Measurements from ENCODE around the gene PAPOLB. TPM values are rescaled to one million over a fixed set of nuclear protein-coding genes. Genes with fewer than 3 reads are reported as not detected.

PAPOLB gene
- total and polyA plus RNA-seq, 2 of the 8 experiments (the other 6 are each of a cell fraction or from before 2014, with no cell fraction given) = 0.02 to 0.15 TPM

GRCh38 chr7:4841007-4841784 is 20.6 kb downstream of the PAPOLB start:
- ChIA-PET POLR2A (ENCODE audit: partially characterized antibody) (no interaction called here), CTCF (ENCODE audit: partially characterized antibody) (interaction anchor here (5.4 to 5.8 kb wide), 2 partner anchors 10 to 43 kb away, joined by 39 to 51 read pairs; partner anchors contain the start of gene RADIL)
- no peak overlapping the region for H3K27ac ChIP-seq (ENCODE audit: low read depth, low read length)
- H2AFZ ChIP-seq (ENCODE audit: low read length) = no peak overlapping the region
- H4K5ac ChIP-seq (ENCODE audit: insufficient read length, low read depth, low read length) = no peak overlapping the region
- H3K9ac ChIP-seq (replicated peaks in 1 of 4; ENCODE audit: extremely low read depth in 1 of 4, low read depth in 3 of 4, low read length in 3 of 4) = no peak overlapping the region
- no peak overlapping the region for H2BK12ac ChIP-seq (ENCODE audit: low read depth, low read length)
- no peak overlapping the region for H3K23ac ChIP-seq (ENCODE audit: insufficient read length)
- no peak overlapping the region for H3K56ac ChIP-seq (replicated peaks; ENCODE audit: insufficient read length, low read depth, low read length)
- no peak overlapping the region for H2BK15ac ChIP-seq (ENCODE audit: low read length)
- WGBS, 2 experiments (ENCODE audit: extremely low coverage in 1 of 2, insufficient coverage in 1 of 2, insufficient read length in 1 of 2, insufficient replicate concordance in 2 of 2, low coverage in 1 of 2, low lambda C conversion rate in 2 of 2, missing lambda C conversion rate in 1 of 2) = 89% methylated on average over 17 of the region's 17 CpGs; no CpG with 5 or more reads in 1 of the 2 experiments
- no peaks in the 10 kb centered on the region for H3K27me3 ChIP-seq (replicated peaks in 1 of 4; ENCODE audit: control insufficient read depth in 3 of 4, extremely low read depth in 1 of 4, insufficient read depth in 3 of 4, low read length in 3 of 4)
- H3K18ac ChIP-seq (ENCODE audit: extremely low read depth, low read length) = no peak overlapping the region
- FAIRE-seq (no peak), DNase-seq (ENCODE audit: low read depth in 1 of 2, low spot score in 2 of 2) (peak in 1 of 2 experiments; percentile 43)
- no peaks in the 10 kb centered on the region for H3K79me1 ChIP-seq (ENCODE audit: low read depth, low read length)
- no peak overlapping the region for H4K8ac ChIP-seq (ENCODE audit: extremely low read depth, insufficient read depth, low read length)
- H3K14ac ChIP-seq (ENCODE audit: insufficient read length) = no peak overlapping the region
- H3K4me1 ChIP-seq (replicated peaks in 1 of 4; ENCODE audit: control insufficient read depth in 3 of 4, insufficient read depth in 4 of 4, low read length in 3 of 4) = peaks cover 0 to 4% (median 0%) of the 10 kb centered on the region in 4 experiments; a peak in 1 of 7 replicates
- no peak overlapping the region for H2BK120ac ChIP-seq (replicated peaks; ENCODE audit: low read depth, low read length)
- H4K91ac ChIP-seq (replicated peaks; ENCODE audit: insufficient read length, low read length) = no peak overlapping the region
- H3K4me3 ChIP-seq (ENCODE audit: extremely low read depth in 1 of 4, insufficient read depth in 2 of 4, low read depth in 3 of 4, low read length in 4 of 4) = no peak overlapping the region
- H2AK5ac ChIP-seq (ENCODE audit: low read depth, low read length) = no peak overlapping the region
- H3K9me3 ChIP-seq (ENCODE audit: insufficient read depth in 2 of 2, low read depth in 1 of 2, low read length in 1 of 2) = no peaks in the 10 kb centered on the region
- no peak overlapping the region for H3K4me2 ChIP-seq (ENCODE audit: insufficient read depth in 1 of 2, low read depth in 2 of 2, low read length in 2 of 2)
- H2BK20ac ChIP-seq (ENCODE audit: low read length) = no peak overlapping the region
- H2BK5ac ChIP-seq (ENCODE audit: low read depth, low read length) = no peak overlapping the region
- peaks cover 0 to 6% of the 10 kb centered on the region in 2 experiments for H4K20me1 ChIP-seq (replicated peaks in 1 of 2; ENCODE audit: control insufficient read depth in 1 of 2, insufficient read depth in 2 of 2, low read length in 2 of 2)
- H3K79me2 ChIP-seq (ENCODE audit: control insufficient read depth in 1 of 2, insufficient read depth in 2 of 2, low read length in 2 of 2) = no peaks in the 10 kb centered on the region
- H3K23me2 ChIP-seq (ENCODE audit: low read depth, low read length) = peaks cover 2% of the 10 kb centered on the region; the same call in 1 of the 2 replicates
- no peaks in the 10 kb centered on the region for H3K36me3 ChIP-seq (ENCODE audit: control insufficient read depth in 2 of 4, insufficient read depth in 4 of 4, low read length in 3 of 4)
- no peak overlapping the region for H3K4ac ChIP-seq (replicated peaks; ENCODE audit: insufficient read length, low read depth, low read length)
- TF ChIP-seq BACH1 (IDR thresholded peaks at IDR 0.05; ENCODE audit: low read length) (no peak), ZNF274 (IDR thresholded peaks at IDR 0.05; ENCODE audit: borderline replicate concordance, extremely low read depth, low read length) (no peak), PHF8 (conservative IDR thresholded peaks at IDR 0.05; ENCODE audit: low read depth, low read length) (no peak), TCF12 (IDR thresholded peaks at IDR 0.05; ENCODE audit: low read depth, low read length) (no peak), RFX5 (IDR thresholded peaks at IDR 0.05; ENCODE audit: borderline replicate concordance, low read depth, low read length) (no peak), SRF (IDR thresholded peaks at IDR 0.05; ENCODE audit: low read depth, low read length) (no peak), SP4 (IDR thresholded peaks at IDR 0.05; ENCODE audit: low read length) (no peak), POLR2A (IDR thresholded peaks at IDR 0.05; ENCODE audit: control extremely low read depth in 1 of 2, low read depth in 2 of 2, low read length in 2 of 2) (no peak), KDM5A (IDR thresholded peaks at IDR 0.05; ENCODE audit: low read length) (no peak), FOSL1 (IDR thresholded peaks at IDR 0.05; ENCODE audit: insufficient read depth, low read depth, low read length) (no peak)
- TF ChIP-seq, protein P1, sequence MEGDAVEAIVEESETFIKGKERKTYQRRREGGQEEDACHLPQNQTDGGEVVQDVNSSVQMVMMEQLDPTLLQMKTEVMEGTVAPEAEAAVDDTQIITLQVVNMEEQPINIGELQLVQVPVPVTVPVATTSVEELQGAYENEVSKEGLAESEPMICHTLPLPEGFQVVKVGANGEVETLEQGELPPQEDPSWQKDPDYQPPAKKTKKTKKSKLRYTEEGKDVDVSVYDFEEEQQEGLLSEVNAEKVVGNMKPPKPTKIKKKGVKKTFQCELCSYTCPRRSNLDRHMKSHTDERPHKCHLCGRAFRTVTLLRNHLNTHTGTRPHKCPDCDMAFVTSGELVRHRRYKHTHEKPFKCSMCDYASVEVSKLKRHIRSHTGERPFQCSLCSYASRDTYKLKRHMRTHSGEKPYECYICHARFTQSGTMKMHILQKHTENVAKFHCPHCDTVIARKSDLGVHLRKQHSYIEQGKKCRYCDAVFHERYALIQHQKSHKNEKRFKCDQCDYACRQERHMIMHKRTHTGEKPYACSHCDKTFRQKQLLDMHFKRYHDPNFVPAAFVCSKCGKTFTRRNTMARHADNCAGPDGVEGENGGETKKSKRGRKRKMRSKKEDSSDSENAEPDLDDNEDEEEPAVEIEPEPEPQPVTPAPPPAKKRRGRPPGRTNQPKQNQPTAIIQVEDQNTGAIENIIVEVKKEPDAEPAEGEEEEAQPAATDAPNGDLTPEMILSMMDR (IDR thresholded peaks at IDR 0.05; ENCODE audit: control extremely low read depth in 1 of 3, insufficient read depth in 1 of 3, low read depth in 1 of 3, low read length in 3 of 3) = no peak

Data from H1 (cell line).